Sigmoid colon (tissue), 7 donors: Measurements from ENCODE around the gene SLIT3. TPM values are rescaled to one million over a fixed set of nuclear protein-coding genes. Genes with fewer than 3 reads are reported as not detected.

ENCODE experiments used
- DNase-seq: peaks from one replicate; pipeline ENCODE4 v3.0.0-alpha.2; 2019
- H3K27ac ChIP-seq, 4 donors: fragments of 200-600 bp; sonication (generic); one replicate each; pipeline ENCODE4 v1.5.1; 2016 to 2019; ENCODE audit warnings: mild to moderate bottlenecking in 1 of 4
- H3K27me3 ChIP-seq, 3 donors: fragments of 200-600 bp; sonication (generic); one replicate each; pipeline ENCODE4 v1.5.1; 2019; ENCODE audit warnings: mild to moderate bottlenecking in 1 of 3
- H3K36me3 ChIP-seq, 4 donors: fragments of 200-600 bp; sonication (generic); one replicate each; pipeline ENCODE4 v1.5.1; 2016 to 2019
- H3K4me1 ChIP-seq, 4 donors: fragments of 200-600 bp; sonication (generic); one replicate each; pipeline ENCODE4 v1.5.1; 2017 to 2019
- H3K4me3 ChIP-seq, 4 donors: fragments of 200-600 bp; sonication (generic); one replicate each; pipeline ENCODE4 v1.5.1; 2017 to 2019; ENCODE audit warnings: mild to moderate bottlenecking in 2 of 4, moderate library complexity in 1 of 4
- H3K9me3 ChIP-seq, 4 donors: fragments of 200-600 bp in 3 of 4; sonication (generic) in 3 of 4; one replicate each; pipeline versions ENCODE4 v1.5.1 to v1.6.1; 2013 to 2019
- EP300 ChIP-seq, 4 donors: sonication (generic); formaldehyde crosslinking; IDR thresholded peaks; one replicate each; pipeline ENCODE4 v1.6.1; 2017; ENCODE audit warnings: antibody characterized with exemption in 4 of 4
- POLR2A ChIP-seq, 2 donors: fragments of 450-650 bp; IDR thresholded peaks; one replicate each; pipeline ENCODE4 v1.6.1; 2016; ENCODE audit warnings: antibody characterized with exemption in 2 of 2, mild to moderate bottlenecking in 2 of 2, moderate library complexity in 2 of 2
- POLR2AphosphoS5 ChIP-seq, 4 donors: sonication (generic); formaldehyde crosslinking; IDR thresholded peaks; one replicate each; pipeline ENCODE4 v1.6.1; 2017; ENCODE audit warnings: antibody characterized with exemption in 4 of 4
- WGBS, 2 donors: extraction: QIAGEN DNeasy Blood & Tissue Kit; methylation state at CpG; one replicate each; pipeline ENCODE4 v1.1.7; 2013; 5-methylcytosine and 5-hydroxymethylcytosine counted together
- intact Hi-C: fragments of 100-400 bp; cut with DNase I; formaldehyde crosslinking; loops from one replicate; pipeline ENCODE4 v1.15.1; 2023
- polyA plus RNA-seq, 3 donors: library from polyadenylated mRNA; stranded (reverse); fragments of 200-250 nt; gene quantifications; one replicate each; pipeline ENCODE4 v1.2.3, GENCODE V29; 2013
- total RNA-seq, 4 donors: library from RNA; depleted of rRNA; stranded (reverse); fragments of >200 nt; gene quantifications; one replicate each; pipeline ENCODE4 v1.1.0, GENCODE V29; 2016
- TF ChIP-seq, protein P1 (sequence below), 4 experiments: fragments of 450-650 bp in 3 of 4; fragments of 200-600 bp in 1 of 4; IDR thresholded peaks; one replicate each; pipeline ENCODE4 v1.5.1; 2016 to 2019; ENCODE audit warnings: antibody characterized with exemption in 4 of 4, mild to moderate bottlenecking in 3 of 4, moderate library complexity in 2 of 4
- donor health status: healthy with polysubstance abuse.
- donor health status: Bipolar disorder and iron deficiency.
- donor health status: healthy.

SLIT3 gene
- total and polyA plus RNA-seq, 7 donors = 0.23 to 46.3 (median 30.0) TPM

DNA sequence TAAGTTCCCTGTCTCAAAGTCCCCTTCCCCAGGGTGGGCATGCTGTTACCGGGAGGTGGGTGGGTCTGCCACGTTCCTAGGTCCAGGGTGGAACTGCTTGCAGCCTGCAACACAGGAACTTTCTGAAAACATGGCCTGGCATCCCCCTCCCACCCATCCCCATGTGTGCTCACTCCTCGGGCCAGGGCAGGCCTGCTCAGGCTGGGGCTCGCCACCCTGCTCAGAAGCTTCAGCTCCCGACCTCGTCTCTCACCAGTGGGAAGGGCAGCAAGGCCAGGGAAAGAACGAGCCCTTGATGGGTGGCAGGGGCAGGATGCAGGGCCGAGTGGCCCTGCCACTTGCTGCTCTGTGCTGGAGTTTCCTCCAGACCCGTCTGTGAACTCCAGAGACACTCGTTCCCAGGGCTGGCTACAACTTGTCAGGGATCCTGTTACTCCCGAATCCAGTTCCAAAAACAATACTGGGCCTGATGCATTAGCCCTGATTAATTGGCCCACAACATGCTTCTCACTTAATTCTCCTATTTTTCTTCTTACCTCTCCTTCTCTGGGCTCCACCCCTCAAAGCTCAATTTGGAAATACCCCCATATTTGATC, 197.3 kb downstream of the SLIT3 start:
- Histone ChIP-seq H3K9me3 (no peaks in the 10 kb centered on the region), H3K4me1 (no peaks in the 10 kb centered on the region), H3K27me3 (no peaks in the 10 kb centered on the region), H3K4me3 (no peak overlapping the region), H3K27ac (no peak overlapping the region), H3K36me3 (no peaks in the 10 kb centered on the region)
- 68 to 77% methylated on average over 11 of the region's 11 CpGs for WGBS, 2 donors
- TF ChIP-seq POLR2AphosphoS5 (IDR thresholded peaks at IDR 0.05) (no peak), EP300 (IDR thresholded peaks at IDR 0.05) (no peak), POLR2A (IDR thresholded peaks at IDR 0.05) (no peak)
- TF ChIP-seq, protein P1, sequence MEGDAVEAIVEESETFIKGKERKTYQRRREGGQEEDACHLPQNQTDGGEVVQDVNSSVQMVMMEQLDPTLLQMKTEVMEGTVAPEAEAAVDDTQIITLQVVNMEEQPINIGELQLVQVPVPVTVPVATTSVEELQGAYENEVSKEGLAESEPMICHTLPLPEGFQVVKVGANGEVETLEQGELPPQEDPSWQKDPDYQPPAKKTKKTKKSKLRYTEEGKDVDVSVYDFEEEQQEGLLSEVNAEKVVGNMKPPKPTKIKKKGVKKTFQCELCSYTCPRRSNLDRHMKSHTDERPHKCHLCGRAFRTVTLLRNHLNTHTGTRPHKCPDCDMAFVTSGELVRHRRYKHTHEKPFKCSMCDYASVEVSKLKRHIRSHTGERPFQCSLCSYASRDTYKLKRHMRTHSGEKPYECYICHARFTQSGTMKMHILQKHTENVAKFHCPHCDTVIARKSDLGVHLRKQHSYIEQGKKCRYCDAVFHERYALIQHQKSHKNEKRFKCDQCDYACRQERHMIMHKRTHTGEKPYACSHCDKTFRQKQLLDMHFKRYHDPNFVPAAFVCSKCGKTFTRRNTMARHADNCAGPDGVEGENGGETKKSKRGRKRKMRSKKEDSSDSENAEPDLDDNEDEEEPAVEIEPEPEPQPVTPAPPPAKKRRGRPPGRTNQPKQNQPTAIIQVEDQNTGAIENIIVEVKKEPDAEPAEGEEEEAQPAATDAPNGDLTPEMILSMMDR (IDR thresholded peaks at IDR 0.05) = no peak
- no peak for DNase-seq
- intact Hi-C loops = no loop called here

DNA sequence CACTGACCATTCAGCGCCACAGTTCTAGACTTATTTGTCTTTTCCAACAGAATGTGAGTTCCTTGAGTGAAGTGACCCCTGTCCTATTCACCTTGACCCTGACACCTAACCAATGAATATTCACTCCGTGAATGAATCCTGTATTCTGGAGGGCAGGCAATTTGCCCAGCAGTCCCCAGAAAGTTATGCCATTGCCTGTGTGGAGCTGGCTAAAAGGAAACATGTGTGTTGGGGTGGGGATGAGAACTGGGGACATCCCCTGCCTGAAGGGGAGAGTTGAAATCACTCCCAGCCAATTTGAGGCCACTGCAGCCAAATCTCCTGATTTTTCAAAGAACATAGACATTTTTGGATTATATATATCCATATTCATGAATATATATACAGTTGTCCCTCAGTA, 199.0 kb downstream of the SLIT3 start:
- 74 to 88% methylated on average over 2 of the region's 2 CpGs for WGBS, 2 donors
- H3K4me3 ChIP-seq = no peak overlapping the region
- no peak for DNase-seq
- intact Hi-C loops = no loop called here
- H3K4me1 ChIP-seq = peaks cover 0 to 16% (median 9%) of the 10 kb centered on the region in 4 donors
- no peaks in the 10 kb centered on the region for H3K9me3 ChIP-seq
- H3K27ac ChIP-seq = no peak overlapping the region
- H3K36me3 ChIP-seq = no peaks in the 10 kb centered on the region
- no peaks in the 10 kb centered on the region for H3K27me3 ChIP-seq
- TF ChIP-seq POLR2AphosphoS5 (IDR thresholded peaks at IDR 0.05) = no peak
- no peak for TF ChIP-seq EP300 (IDR thresholded peaks at IDR 0.05)
- TF ChIP-seq, protein P1 (IDR thresholded peaks at IDR 0.05) = no peak
- TF ChIP-seq POLR2A (IDR thresholded peaks at IDR 0.05) = no peak

DNA sequence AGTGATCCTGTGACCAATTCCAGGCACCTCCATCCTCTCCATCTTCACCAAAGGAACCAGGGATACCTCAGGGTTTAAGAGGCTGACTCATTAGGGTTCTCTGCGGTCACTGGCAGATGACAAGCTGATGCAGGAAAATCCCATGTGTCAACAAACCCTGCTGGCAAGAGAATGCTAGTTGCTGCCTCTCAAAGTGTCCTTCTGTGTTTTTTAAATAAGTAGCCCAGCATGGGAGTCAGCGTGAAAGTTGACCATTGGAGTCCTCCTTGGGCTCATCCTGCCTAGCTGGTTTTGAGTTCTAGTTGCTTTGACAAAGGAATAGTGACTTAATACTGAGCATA, 200.2 kb downstream of the SLIT3 start:
- 63 to 78% methylated on average over 2 of the region's 2 CpGs for WGBS, 2 donors
- no peaks in the 10 kb centered on the region for H3K36me3 ChIP-seq
- H3K27me3 ChIP-seq = no peaks in the 10 kb centered on the region
- TF ChIP-seq, protein P1 (IDR thresholded peaks at IDR 0.05) = no peak
- TF ChIP-seq POLR2A (IDR thresholded peaks at IDR 0.05) (no peak), POLR2AphosphoS5 (IDR thresholded peaks at IDR 0.05) (no peak), EP300 (IDR thresholded peaks at IDR 0.05) (no peak)
- no peaks in the 10 kb centered on the region for H3K9me3 ChIP-seq
- H3K4me3 ChIP-seq = no peak overlapping the region
- DNase-seq = no peak
- H3K27ac ChIP-seq = peak overlapping the region in 2 of 4 donors; percentile 6 to 12
- H3K4me1 ChIP-seq = peaks cover 0 to 19% (median 10%) of the 10 kb centered on the region in 4 donors
- intact Hi-C loops = no loop called here

DNA sequence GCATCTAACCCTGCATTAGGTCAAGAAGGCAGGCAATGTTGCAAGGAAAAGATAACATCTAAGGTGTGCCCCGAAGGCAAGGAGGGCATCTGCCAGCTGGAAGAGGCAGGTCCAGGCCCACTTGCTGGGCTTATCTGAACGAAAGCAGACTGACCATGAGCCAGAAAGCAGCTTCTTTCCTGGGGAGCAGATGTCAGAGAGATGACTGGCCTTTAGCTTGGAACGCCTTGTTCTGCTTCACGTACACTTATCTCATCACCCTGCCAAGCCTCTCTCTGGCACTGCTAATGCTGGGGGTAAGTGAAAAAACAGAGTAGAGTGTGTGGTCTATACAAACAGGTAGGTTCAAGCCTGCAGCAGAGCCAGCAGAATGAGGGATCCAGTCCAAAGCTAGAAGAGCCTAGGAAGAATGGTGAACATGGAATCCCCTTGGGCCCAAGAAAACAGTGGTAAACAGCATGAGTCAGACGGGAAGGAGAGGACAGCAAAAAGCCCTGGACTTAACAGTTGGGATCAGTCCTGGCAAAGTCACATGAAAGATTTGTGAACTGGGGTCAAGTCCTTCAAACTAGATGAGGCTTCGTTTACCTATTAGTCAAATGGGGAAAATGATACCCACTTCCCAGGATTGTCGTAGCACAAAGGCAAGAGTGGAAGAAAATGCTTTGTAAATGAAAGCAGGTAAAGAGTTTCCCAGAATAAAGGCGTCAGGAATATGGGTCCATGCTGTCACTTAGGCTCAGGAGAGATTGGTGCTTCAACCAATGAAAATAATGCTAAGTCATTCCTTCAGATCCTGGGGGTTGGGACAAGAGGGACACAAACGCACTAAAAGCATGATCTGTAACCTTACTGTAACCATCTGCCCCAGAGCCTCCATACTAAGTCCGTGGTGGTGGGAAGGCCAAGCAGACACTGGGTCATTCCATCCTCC, 200.9 kb downstream of the SLIT3 start:
- Histone ChIP-seq H3K27ac (peak overlapping the region in 2 of 4 donors; percentile 12 to 36), H3K4me1 (peaks cover 0 to 19% (median 10%) of the 10 kb centered on the region in 4 donors), H3K4me3 (no peak overlapping the region), H3K9me3 (no peaks in the 10 kb centered on the region), H3K27me3 (no peaks in the 10 kb centered on the region), H3K36me3 (no peaks in the 10 kb centered on the region)
- 71 to 81% methylated on average over 10 of the region's 10 CpGs for WGBS, 2 donors
- intact Hi-C loops = no loop called here
- TF ChIP-seq POLR2A (IDR thresholded peaks at IDR 0.05) = no peak
- no peak for TF ChIP-seq POLR2AphosphoS5 (IDR thresholded peaks at IDR 0.05)
- no peak for TF ChIP-seq EP300 (IDR thresholded peaks at IDR 0.05)
- TF ChIP-seq, protein P1 (IDR thresholded peaks at IDR 0.05) = no peak
- no peak for DNase-seq
